GM21576 (cell line): Measurements from ENCODE around the gene CSNK2B.
A peak's percentile ranks its signal among the peaks of the same experiment; 100 is the strongest.

Source experiments
- ATAC-seq: cut with Tn5 transposase; IDR thresholded peaks from one replicate; pipeline ENCODE4 v1.9.1; 2021; ENCODE audit warnings: mild to moderate bottlenecking, moderate library complexity; ENCODE audit not compliant: unreplicated experiment

Gene CSNK2B

DNA sequence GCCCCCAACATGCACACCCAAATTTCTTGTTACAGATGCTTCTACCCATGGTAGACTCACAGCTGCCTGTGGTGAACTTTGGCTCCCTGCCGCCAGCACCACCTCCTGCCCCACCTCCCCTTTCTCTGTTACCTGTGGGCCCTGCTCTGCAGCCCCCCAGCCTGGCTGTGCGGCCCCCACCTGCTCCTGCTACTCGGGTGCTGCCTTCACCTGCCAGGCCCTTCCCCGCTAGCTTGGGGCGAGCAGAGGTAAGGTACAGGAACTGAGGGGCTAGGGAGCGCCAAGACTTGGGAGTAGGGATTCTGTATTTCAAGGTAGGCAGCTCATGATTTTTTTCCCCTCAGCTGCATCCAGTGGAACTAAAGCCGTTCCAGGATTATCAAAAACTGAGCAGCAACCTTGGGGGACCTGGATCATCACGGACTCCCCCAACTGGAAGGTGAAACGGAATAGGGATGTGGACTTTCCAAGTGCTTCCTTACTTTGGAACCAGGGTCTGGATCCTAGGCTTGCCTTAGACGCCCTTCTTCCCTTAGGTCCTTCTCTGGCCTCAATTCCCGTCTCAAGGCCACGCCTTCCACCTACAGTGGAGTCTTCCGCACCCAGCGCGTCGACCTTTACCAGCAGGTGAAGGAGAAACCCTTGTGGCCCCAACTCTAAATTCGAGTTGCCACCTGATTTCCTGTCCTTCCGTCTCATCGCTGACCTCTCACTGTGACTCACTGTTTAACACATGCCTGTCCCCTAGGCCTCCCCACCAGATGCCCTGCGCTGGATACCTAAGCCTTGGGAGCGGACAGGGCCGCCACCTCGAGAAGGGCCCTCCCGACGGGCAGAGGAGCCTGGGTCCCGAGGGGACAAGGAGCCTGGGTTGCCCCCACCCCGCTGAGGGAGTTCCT is 28.9 kb upstream of the CSNK2B start:
- no peak for ATAC-seq

DNA sequence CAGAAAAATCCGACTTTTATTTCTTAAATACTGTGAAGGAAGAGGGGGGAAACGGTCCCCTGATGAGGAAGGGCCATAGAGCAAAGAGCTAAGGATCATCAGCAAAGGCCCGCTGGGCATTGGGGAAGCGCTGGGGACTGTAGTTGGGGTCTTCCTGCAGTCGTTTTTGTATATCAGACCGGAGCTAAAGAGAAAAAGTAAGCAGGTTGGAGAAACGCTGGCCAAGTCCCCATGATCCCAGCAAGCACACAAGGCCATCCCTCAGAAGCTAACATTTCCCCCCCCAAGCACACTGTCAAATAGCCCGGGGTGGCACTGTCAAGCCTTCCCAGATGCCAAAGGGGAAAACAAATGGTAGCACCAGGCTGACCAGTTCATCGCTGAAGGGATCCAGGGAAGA is 26.8 kb upstream of the CSNK2B start:
- ATAC-seq = no peak

DNA sequence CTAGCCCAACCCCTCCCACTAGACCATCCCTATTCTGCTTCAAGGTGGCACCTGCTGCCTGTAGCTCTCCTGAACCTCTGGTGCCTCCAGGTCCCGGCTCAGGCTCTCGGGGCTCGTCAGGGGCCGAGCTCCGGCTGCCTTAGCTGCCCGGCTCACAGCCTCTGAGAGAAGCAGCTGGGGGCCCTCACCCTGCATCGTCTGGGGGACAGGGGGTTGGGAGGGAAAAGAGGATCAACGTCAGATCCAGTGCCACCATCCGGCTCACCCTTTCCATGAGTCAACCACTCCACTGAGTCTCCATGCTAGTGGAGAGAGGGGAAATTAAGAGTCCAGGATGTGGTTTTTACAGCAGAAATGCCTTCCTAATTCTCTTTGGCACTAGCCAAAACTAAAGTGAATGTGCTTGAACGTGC is 26.4 kb upstream of the CSNK2B start:
- ATAC-seq = no peak

DNA sequence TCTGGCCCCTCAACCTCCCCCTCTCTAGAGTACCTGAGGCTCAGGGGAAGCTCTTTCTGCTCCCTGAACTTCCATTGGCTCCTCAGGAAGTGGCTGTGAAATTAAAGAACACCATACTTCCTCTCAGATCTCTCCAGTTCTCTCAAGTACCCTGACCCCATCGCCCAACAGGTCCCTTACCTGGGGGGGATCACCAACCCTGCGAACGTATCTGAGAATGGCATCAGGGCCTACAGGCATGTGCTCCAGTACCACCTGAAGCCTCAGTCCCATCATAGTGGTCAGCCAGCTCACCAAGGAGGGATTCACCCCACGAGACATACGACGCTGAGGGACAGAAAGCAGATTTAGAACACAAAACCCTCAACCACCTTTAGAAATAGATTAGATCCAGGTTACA is 25.3 kb upstream of the CSNK2B start:
- ATAC-seq = no peak

DNA sequence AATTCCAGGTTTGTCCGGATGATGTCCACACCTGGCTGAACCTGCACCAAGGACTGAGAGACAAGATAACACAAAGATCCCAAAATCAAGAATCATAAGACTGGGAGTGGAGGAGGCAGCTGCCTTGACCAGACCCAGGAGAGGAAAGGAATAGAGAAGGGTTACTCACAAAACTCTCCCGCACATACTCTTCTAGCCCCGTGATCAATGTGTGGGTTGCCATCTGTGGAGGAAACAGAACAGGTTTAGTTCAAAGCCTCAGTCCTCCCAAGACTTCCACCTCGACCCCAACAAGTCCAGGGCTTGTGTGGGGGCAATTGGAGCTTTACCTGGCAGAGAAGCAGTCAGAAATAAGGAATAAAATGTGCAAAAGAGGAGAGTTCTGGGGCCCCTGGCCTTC is 24.5 kb upstream of the CSNK2B start:
- ATAC-seq = no peak

DNA sequence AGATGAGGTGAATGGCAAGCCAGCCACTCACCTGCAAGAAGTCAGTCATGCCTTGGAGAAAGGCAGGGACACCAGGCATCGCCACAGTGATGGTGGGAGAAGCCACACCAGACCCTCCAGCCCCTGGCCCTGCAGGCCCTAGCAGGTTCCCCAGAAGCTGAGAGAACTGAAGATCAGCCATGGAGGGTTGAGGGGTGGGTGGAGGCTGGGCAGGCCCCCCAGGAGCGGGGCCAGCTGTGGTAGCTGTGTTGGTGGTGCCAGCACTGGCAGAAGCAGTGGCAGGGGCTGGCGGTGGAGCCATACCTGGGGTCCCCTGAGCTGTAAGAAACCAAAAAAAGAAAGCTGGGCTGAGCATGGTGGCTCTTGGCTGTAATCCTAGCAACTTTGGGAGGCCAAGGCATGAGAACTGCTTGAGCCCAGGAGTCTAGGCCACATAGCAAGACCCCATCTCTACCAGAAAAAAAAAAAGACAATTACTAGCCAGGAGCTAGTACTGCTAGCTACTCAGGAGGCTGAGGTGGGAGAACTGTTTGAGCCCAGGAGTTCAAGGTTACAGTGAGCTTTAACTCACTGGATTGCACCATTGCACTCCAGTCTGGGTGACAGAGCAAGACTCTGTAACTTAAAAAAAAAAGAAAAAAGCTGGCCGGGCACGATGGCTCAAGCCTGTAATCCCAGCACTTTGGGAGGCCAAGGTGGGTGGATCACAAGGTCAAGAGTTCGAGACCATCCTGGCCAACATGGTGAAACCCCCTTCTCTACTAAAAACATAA is 22.9 kb upstream of the CSNK2B start:
- ATAC-seq = no peak

DNA sequence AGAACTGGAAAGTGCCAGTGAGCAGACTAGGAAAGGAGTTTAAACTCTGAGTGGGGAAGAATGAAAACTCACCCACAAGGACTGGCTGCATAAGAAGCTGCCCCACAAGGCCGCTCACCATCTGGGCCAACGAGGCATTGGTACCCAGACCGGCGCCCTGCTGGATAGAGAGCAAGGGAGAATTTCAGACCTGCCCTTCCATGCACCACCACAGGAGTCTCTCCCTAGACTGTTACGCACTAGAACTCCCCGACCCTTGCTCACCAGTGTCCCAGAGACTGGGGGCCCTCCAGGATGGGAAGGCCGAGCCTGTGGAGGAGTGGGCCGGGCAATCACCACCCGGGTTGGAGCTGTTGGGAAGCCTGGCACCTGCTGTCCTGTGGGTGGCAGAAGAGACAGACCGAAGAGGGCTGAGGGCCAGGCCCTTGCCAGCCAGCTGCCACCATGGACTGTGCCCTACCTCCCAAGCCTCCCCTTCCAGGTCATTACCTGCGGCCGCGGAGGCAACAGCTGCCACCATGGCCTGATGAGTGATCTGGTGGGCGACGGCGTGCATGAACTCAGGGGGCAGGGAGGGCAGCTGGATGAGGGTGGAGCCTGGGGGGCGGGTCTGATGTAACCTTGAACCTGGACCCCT is 21.9 kb upstream of the CSNK2B start:
- ATAC-seq = no peak

DNA sequence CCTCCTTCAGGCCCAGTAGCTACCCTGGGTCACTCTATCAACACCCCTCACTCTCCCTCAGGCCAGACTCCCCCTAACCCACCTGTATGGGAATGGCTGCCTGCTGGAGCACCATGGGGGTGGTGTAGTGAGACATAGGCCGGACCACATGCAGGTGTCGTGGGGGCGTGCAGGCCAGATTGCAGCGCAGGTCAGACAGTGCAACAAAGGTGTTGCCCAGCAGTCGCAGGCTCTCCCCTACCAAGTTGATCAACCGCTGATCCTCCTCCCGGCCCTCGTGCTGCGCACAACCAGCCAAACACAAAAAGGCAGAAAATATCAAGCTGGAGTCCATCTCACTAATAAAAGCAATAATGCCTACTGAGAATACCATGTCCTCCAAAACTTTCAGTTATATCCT is 20.6 kb upstream of the CSNK2B start:
- no peak for ATAC-seq

DNA sequence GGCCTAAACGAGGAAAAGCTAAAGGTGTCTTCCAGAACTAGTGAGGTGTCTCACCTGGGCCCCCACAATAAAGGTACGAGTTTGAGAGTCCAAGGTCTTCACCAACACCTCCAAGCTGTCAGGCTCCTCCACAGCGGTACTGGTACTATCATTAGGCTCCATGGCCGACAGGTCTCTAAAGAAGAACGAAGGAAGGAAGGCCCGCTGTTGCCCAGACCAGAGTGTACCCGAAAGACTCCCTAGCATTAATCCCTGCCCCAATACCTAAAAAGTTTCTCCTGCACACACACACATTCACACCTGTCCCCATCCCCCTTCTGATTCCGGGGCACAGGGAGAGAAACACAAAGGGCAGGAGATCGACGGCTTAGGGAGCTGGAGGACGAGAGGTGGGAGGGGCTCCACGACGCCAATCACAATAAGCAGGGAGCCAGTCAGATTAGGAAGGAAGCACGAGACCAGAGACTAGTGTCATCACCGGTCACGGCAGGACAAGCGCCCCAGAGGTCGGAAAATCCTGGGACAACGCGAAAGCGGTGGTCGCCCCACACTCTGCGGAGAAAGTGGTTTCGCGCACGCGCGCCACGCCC is 14.2 kb upstream of the CSNK2B start:
- ATAC-seq = peak; percentile 24

DNA sequence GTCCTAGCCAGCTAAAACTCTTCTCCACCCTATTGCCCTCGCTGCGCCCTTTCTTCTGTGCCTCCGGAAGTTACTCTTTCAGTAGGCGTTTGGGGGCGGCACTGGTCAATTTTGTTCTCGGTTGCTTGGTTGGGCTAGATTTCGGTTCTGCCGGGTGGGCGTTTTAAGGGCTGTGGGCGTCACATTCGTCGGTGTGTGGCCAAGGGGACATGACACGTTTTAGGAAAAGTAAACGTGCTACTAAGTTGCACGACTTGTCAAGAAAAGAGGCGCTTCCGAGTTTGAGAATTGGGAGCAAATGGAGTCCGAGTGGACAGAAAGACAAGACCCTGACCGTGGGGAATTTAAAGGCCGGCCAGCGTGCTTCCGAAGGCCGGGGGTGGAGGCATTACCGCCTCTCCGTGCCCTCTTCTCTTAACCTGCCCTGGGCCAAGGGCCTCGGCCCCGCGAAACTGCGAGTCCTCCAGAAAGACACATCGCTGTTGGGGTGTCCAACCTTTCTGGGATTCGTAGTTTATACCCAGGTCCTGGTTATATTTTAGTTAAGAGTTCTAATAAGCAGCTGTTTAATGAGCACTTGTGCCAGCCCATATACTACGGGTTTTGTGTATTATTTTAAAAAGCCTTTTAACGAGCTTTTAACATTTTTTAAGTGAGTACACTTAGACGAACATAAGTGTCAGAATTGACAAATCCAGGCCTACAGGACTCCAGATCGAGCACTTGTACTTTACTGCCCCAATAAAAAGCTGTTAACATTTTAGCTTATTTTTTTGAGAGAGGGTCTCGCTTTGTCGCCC is 12.8 kb upstream of the CSNK2B start:
- peak; percentile 61 for ATAC-seq

DNA sequence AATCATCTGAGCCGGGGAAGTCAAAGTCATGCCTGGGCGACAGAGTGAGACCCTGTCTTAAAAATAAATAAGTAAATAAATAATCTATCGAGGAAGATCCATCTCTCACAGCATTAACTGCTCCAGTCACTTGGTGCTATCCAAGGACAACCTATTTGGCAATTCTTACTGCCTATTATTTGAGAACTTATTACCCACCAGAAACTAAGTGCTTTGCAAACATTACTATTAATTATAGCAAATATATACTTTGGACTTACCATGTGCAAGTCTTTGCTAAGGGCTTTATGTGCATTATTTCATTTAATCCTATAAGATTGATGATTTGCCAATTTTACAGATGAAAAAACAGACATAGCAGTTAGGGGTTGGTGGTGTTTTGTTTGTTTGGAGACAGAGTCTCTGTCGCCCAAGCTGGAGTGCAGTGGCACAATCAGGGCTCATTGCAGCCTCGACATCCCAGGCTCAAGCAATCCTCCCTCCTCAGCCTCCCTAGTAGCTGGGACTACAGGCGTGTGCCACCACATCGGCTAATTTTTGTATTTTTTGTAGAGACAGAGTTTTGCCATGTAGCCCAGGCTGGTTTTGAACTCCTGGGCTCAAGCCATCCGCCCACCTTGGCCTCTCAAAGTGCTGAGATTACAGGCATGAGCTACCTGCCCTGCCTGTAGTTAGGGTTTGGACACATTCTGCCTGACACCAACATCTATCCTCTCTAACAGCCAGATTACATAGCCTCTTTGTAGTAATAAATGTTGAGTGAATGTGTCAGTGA is 11.1 kb upstream of the CSNK2B start:
- no peak for ATAC-seq

DNA sequence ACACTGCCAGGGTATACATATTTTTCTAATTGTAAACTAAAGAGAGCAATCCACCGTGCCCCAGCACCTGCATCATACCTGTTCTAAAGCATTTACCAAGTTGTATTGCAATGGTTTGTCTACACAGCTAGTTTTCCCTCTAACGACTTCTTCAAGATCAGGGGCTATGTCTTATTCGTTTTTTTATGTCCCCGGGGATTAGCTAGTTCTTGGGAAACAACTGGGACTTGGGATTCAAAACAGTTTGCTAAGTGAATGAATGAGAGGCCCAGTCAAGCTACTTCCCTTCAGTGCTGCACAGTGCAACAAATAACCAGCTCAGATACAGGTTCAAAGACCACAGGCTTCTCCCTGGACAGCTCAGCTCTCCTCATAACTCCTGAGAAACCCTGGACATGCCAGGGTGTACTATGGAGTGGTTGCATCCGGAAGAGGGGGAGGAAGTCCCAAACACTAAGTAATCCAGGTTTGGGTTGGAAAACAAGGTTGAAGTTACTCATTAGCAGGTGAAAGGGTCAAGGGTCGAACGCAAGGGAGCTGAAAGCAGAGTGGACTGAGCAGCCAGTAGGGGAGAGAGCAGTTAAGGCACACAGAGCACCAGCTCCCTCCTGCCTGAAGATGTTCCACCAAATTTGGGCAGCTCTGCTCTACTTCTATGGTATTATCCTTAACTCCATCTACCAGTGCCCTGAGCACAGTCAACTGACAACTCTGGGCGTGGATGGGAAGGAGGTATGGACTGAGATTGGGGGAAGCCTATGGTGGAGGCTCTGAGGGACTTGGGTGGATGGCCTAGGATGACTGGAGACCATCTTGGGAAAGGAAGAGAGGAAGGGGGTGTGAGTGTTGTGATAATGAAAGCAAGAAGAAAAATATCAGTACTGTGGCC is 10.3 kb upstream of the CSNK2B start, which contains the start of gene APOM:
Gene APOM, plus strand, starts transcription at position 546 of the 889 bp plus-strand sequence. Its CDS starts 73 bp downstream, at position 619.
- no peak for ATAC-seq

DNA sequence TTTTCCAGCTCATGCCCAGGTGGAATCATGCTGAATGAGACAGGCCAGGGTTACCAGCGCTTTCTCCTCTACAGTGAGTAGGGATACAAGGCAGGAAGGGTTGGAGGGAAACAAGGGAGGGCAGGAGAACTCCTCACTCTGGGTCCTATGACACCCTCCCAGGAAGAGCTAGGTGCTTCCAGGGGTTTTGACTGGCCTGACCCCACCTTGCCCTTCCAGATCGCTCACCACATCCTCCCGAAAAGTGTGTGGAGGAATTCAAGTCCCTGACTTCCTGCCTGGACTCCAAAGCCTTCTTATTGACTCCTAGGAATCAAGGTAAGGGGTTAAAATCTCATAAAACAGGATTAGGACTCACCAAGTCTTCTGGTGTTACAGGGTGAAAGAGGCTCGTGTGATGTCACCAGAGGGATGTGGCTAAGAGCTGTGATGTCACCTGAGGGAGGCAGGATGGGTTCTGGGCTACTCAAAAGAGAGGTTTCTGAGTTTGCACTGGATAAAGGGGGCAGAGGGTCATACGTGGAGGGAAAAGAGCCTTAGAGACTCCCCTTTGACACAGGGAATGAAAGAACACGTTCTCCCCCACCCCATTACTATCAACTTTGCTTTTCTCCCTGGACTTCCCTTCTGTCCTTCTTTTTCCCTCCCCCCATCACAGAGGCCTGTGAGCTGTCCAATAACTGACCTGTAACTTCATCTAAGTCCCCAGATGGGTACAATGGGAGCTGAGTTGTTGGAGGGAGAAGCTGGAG is 8.3 kb upstream of the CSNK2B start:
- ATAC-seq = no peak

DNA sequence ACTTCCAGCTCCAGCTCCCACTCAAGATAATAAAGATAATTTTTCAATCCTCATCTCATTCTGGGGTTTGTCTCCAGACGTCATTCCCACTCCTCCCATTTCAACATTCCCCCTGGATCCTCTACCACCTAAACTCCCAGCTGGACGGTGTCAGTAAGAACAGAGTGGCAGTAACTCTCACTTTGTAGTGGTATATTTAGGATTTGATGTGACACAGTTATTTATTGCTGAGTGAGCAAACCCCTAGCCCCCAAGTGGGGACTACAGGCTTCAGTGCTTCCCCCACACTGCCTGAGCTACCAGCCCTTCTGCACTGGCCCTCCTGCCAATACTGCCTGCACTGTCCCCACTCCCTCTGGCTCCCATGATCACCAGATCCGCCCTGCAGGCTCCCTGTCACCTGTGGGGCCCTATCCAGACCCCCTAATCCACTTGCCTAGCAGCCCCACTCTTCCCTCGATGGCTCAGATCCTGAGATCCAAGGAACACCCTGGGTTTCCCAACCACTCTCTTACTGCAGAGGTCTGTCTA is 7.7 kb upstream of the CSNK2B start:
- no peak for ATAC-seq

DNA sequence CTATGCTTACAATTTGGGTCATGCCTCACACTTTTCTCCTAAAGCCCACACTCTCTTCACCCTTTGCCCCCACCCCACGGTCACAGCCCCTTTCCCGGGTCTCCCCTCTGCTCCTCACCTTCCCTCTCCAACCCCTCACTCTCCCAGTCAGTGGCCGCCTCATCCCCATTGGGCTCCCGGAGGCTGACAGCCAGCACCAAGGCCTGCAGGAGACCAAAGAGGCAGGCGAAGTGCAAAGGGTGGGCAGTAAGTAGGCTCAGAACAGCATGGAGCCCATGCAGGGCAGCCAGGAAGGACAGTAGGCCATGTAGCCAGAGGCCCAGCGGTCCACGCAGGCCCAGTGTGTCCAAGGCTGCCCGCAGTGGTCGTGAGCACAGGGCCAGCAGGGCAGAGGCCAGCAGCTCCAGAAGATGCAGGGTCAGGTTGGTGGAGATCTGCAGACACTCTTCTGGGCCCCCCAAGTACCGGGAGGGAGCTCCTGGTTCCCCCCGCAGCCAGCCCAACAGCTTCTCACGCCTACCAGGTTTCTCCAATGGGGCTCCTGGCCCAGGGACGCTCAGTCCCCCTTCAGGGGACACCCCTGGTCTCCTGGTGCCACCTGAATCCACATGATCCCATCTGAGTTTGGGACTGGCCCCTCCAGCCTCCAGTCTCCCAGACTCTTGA is 6.8 kb upstream of the CSNK2B start:
- ATAC-seq = no peak

DNA sequence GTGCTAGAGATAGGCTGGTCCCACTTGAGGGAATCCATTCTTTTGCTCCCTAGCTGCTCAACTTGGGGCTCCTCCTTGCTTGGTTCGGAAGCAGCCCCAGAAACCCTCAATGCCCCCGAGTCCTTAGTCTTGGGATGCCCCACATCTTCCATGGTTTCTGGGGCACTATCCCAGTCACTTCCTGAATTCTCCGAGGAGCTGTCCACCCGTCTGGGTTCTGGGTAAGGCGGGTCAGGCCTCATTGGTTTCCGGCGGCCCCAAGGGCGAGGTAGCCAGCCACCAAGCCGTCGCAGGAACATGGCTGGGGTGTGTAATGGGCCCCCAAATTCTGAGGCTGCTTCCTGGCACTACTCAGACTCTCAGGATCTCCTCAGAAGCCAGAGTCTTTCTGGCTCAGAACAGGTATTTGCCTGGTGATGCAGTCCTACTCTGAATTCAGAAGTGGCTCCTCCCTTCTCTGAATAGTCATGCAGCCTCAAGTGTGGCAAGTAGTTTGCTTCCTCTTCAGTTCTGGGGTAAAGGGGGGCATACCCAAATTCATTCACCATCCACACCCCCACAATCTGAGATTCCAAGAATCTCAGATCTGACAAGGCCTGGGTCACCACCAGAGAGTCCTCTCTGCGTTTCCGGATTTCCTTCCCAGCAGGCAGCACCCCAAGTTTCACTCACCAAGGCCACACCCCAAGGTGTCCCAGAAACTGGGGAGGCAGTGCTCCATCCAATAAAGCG is 6.1 kb upstream of the CSNK2B start:
- no peak for ATAC-seq
